Thyroid gland (tissue), 4 donors: ENCODE results near the gene KLF13.

Experiments used
- CTCF ChIP-seq, 6 experiments: fragments of 200-600 bp in 3 of 6; fragments of 450-650 bp in 3 of 6; sonication (generic) in 3 of 6; IDR thresholded peaks; one replicate each; pipeline ENCODE4 v1.5.1; 2016 to 2019; ENCODE audit warnings: antibody characterized with exemption in 6 of 6, mild to moderate bottlenecking in 2 of 6, inconsistent platforms in 1 of 6, moderate library complexity in 1 of 6
- POLR2A ChIP-seq, 2 donors: fragments of 450-650 bp; IDR thresholded peaks; one replicate each; pipeline ENCODE4 v1.6.1; 2017; ENCODE audit warnings: antibody characterized with exemption in 2 of 2, mild to moderate bottlenecking in 2 of 2, moderate library complexity in 1 of 2

DNA sequence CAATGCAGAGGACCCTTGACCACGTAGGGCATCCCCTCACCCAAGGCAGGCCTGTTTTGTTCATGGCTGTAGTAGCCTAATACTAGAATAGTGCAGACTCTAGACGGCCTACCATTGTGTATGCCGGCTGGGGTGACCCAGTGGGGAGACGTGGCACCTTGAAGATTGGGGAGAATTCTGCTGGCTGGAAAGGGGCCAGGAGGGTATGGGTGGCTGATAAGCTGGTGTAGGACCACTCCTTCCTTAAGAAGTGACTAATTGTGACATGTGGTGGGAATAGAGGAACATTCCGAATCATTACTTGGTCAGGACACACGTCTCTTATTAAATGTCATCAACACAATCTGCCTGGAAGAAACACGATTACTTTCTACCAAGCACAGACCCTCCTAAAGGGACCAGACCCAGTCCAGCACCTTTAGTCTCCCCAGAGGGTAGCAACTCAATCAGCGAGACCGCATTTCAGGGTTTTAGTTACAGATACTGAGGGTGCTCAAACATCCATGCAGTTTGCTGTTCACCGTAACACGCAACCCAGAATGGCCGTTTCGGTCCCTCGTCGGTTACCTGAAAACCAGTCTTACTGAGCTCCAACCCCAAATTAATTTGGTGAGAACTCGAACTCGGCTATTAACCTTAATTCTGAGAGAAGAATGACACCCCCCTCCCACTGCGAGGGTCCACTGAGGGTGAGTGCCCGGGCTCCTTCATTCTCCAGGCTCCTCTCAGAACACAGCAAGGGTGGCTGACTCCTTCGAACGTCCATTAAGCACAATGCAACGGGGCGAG, 1.6 kb upstream of the KLF13 start:
- no peak for TF ChIP-seq CTCF (IDR thresholded peaks at IDR 0.05)
- TF ChIP-seq POLR2A (IDR thresholded peaks at IDR 0.05) = no peak
